ENCODE data around the gene ENOX1.

ENOX1 gene

DNA sequence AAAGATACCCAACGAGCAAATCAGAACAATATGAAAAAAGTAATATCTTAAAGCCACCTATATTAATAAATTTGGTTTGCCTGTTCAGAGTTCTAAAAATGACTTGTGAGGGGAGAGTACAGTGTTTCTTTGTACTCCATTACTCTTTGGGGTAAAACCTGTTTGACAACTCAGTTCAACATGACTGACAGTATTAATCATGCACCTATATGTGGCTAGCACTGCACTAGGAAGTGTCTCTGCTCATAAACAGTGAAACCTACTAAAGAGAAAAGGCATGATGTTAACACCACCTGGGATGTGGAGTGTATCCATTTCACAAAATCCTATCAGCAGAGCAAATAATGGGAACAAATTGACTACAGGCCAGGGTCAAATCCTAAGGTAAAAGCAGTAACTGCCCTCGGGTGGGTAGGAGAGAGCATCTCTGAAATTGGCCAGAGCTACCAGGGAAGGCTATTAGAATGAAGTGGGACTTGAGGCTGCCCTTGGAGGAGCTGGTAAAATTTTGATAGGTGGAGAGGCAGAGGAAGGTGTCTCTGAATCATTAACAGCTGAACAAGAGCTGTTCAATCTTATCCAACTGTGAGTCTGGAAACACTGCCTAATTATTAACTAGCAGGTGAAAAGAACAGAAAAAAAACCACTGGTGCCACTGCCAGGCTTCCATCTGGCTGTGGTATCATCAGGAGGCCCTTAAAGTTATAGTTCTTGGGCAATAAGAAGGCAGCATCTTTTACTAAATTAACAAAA is 398.3 kb downstream of the ENOX1 start:
- no peak for DNase-seq (ENCODE audit: low spot score)

DNA sequence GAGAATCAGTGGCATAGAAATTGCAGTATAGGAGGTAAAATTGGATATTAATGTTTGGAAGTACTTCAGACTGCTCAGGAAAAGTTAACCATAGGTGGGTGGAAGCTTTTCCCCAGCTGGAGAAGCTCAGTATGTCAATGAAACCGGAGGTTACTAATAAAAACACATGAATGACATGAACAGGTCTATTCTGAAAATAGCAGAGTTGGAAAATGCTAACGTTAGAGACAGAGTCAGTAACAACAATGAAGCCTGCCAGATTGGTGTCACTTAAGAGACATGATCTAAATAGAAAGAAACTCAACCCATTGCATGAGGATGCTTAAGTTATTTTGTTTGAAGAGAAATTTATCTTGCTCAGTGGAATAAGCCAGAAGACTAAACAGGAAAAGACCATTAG is 398.9 kb downstream of the ENOX1 start:
- DNase-seq (ENCODE audit: low spot score), result no peak

DNA sequence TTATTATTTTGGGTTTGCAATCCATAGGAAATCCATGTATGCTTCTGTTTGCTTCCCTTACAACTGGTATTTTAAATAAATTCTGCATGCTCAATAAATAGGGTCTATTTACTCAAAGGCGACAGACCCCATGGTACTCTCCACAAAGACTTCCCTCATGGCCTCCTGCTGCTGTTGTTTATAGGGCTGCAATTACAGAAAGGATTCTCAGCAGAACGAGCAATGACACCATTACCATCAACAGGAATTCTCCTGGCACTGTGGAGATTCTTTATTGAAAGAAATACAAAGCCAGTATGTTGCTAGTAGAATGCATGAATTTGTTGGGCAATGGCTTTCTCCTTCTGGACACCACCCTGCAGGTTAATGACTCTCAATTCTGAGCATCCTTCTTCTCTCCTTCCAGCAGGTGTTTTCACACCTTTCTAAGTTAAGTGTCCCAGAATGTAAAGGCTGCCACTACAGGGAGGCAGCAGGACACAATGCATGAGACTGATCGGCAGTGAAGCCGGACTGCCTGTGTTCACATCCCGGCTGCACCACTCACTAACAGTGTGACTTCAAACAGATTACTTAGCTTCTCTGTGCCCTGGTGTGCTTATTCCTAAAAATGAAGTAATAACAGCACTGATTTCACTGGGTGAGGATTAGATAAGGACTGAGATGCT is 403.1 kb downstream of the ENOX1 start:
- no peak for DNase-seq (ENCODE audit: low spot score)

DNA sequence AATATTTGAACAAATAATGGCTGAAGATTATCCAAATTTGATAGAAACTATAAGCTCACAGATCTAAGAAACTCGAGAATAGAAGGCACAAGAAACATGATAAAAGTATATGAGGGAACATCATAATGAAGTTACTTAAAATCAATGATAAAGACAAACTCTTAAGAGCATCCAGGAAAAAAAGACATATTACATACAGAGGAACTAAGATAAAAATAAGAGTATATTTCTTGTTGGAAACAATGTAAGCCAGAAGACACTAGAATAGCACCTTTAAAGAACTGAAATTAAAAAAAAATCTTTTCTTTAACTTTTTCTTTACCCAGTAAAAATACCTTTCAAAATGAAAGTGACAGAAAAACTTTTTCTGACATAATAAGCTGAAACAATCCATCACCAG is 407.0 kb downstream of the ENOX1 start:
- DNase-seq (ENCODE audit: low spot score), result no peak

DNA sequence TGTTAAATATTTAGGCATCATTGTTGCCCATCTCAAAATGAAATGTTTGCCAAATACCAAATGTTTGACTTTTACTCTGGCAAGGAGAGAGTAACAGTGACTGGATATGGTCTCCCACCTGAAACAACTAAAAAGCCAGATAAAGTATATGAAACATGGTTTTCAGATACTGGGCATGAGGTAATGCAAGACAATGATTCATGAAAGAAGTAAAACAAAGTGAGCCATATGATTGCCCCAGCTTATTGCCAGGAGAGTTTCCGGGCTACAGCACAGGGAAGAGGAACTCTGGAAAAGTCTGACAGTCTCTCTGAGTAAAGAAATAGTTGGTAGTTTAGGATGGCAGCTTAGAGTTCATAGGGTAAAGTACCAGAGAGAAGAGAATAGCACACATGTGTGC is 408.8 kb downstream of the ENOX1 start:
- DNase-seq (ENCODE audit: low spot score), result no peak

DNA sequence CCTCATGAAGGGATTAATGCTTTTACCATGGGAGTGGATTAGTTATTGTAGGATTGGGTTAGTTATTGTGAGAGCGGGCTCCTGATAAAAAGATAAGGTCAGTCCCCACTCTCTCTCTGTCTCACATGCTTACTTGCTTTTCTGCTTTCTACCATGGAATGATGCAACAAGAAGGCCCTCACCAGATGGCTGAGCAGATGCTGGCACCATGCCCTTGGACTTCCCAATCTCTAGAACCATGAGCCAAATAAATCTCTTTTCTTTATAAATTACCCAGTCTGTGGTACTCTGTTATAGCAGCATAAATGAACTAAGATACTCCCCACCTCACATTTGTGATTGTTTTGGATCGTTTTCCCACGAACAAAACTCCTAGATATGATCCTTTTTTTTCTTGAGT is 409.6 kb downstream of the ENOX1 start:
- DNase-seq (ENCODE audit: low spot score), result no peak

DNA sequence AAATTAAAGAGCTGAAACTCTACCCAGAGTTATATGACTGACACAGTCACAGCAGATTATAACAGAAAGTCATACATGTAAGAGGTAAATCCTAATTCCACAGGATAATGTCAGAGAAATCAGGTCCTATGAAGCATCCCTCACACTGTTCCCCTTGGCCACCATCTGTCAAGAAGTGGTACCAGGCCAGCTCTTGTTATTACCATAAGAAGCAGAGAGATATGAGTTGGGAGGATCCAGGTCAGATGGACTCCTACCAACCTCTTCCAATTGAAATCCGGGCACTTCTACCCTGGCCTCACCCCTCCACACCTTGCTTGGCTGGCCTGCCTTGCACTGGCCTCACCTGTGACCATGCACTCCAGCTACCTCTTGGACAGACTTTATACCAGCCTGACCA is 410.2 kb downstream of the ENOX1 start:
- no peak for DNase-seq (ENCODE audit: low spot score)

DNA sequence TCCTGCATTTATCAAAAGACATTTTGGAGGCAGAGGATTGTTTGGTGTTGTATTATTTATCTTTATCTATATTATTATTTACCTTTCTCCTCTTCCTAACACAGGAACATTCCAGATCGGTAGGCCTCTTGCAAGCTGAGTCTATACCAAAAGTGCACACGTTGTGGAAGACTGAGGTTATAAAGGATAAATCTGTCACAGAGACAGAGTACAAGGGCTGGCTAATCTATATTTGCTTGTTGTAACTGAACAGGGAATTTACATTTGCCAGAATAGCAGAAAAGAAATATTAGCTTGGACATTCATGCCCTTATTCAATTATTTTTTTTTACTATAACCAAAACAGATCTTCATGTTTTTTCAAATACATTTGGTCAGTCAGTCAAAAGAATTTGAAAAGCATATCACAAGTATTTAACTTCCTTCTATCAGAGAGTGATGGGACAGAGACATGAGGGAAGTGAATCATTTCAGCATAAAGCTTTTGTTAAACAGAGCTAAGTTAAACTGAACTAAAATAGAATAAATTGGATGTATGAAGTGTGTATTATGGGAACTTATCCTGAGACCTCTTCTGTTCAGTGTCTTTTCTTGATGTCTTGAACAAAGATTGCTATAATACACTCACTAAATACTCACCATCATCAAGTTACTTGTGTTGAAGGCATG is 410.8 kb downstream of the ENOX1 start:
- DNase-seq (ENCODE audit: low spot score), result no peak

DNA sequence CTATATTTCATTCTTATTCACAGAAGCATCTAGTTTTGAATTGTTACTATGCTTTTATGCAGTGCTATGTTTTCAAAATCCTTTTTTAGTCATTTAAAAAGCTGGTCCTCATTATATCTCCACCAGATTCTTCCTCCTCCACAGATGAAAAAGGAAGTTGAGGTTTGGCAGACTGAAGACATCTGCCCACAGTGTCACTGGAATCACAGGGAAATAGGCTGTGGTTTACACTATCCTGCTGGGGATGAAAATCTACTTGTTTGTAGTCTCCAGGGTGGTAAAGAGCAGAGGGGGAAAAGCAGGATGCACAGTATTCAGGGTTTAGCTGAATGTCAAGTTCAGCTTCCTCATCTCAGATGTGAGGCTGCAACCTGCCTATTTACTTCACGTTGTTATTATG is 412.2 kb downstream of the ENOX1 start:
- DNase-seq (ENCODE audit: low spot score), result no peak

DNA sequence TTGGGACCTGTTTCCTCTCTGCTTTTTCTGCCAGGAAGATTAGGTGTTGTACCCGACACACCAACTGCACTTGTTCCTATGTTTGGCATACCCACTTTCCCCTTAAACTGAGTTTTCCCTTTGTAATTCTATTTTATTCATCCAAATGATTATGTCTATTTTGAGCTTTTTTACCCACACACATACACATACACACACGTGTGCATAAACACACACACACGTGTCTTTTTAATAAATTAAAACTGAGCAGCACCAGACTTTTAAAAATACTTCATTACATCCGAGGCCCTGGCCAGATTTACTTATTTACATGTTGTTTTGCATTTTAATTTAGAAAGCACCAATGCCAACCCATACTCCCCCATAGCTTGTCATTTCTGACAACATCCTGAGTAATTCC is 413.4 kb downstream of the ENOX1 start:
- no peak for DNase-seq (ENCODE audit: low spot score)

DNA sequence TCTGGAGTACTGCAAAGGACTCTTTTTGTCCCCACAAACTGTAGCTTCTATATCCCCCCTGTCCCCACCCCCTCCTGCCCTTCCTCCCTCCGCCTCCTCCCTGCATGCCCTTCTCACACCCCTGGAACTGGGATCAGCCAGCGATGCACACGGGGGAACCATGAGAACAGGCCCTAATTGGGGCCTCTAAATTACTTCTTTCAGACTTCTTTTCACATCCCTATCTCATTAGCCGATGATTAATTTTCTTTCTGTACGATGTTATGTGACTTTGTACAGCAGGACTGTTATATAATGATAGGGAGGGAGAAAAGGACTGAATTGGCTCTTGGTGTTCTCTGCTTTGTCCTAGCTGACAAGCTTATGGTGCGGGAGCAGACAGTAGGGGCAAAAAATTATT is 415.9 kb downstream of the ENOX1 start:
- no peak for DNase-seq (ENCODE audit: low spot score)

DNA sequence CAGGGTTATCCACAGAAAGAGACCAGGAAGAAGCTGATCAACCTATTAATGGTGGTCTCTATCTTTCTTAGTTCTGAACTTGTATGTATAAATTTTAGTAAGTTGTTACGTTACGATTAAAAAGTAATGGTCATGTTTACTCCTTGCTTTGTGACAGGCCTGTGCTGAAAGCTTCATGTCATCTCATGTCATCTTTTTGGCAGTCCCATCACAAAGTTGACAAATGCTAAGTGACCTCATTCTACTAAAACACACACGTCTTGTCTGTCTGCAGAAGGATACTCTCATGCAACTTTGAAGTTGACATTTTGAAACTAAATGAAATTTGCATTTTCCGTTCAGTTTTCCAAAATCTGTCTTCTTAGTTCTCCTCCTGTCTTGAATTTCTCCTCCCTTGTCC is 417.5 kb downstream of the ENOX1 start:
- no peak for DNase-seq (ENCODE audit: low spot score)

DNA sequence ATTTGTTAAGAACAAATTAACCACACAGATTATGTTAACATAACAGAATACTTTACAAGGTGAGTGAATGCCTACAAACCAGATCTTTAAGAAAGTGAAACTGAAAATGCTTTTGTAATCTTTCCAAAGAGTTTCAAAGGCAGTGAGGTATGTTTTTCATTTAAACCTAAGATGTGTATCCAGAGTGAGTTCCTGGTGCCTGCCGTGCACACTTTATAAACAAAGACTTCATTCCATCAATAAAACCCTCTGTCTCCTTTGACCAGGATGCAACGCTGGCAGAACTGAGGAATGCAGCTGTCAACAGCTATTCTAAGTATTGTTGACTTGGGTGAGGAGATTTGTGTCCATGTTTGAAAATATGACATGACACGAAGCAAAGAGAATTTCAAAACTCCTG is 418.8 kb downstream of the ENOX1 start:
- no peak for DNase-seq (ENCODE audit: low spot score)

DNA sequence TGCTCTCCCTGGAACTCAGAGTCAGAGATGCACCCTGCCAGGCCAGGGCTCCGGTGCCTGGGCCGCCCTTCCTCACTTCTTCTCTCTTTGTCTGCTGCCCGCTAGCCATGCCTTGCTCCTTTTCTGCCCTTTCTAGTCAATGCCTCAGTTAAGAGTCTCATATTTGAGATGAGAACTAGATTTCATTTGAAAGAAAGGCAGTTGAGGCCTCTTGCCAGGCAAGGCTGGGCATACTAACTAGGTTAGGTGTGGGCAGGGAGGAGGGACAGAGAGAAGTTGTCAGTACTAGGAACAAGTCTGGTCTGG is 421.8 kb downstream of the ENOX1 start:
- DNase-seq (ENCODE audit: low spot score), result no peak

DNA sequence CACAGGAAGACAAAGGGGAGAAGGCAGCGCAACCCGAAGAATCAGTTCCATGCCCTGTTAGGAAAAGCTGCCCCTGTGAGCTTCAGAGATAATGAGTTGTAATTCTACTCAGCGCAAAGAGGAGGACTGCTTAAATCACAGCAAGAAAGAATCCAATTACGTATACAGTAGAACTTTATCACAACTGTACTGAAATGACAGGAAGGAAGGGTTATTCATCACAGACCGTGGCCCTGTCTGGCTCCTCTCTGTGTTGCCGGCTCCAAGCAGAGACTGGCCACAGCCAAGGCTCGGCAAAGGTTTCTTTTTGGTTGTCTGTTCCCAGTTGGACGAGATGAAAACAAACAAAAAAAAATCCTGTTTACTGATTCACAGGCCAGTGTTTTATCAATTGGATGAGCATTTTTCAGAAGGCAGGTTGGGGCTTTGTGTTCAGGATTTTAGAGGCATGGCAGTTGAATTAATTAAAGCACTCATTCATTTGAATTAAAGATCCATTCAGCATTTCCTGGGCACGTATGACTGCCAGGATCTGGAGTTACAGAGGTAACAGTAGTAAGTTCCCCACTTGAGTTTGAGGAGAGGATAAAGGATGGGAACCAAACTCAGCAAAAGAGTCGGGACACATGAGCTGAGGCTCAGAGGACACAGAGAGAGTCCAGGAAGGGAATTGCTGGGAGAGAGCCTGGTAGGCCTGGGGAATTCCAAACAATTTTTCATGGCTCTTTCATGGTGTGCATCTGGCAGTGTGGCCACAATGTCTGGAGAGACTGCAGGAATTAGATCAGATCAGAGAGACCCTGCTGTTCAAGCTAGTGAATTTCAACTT is 422.3 kb downstream of the ENOX1 start:
- no peak for DNase-seq (ENCODE audit: low spot score)

DNA sequence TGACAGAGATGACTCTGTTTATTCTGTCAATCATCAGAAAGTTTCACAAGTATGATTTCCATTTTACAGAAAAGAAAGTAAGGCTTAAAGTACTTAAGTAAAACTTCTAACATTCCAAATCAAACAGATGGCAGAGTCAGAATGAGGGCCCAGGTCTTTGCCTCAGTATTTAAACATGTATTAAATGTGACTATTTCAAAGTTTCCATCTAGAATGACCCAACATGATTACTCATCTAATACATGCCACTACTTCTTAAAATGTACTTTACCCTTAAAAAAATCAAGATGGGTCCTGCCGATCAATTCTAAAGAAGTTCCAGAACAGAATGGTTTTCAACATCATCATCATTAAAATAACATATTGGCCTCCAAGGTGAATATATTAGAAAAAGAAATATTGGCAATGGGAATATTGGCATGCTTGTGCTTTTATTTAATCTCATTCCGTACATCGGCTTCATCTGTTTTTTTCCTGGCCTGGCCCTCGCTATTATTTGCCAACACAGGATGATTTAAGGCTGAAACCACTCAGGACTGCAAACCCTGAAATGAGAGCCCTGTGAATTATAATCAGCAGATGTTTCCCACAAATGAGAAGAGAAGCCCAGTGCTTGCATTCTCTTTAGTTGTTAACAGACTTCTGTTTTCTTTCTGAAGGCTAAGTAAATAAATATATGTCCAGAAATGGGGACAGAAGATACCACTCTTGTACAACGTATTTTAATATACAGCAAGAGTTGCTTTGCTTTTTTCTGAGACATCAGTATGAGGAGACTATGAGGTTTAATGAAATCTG is 423.4 kb downstream of the ENOX1 start:
- no peak for DNase-seq (ENCODE audit: low spot score)

DNA sequence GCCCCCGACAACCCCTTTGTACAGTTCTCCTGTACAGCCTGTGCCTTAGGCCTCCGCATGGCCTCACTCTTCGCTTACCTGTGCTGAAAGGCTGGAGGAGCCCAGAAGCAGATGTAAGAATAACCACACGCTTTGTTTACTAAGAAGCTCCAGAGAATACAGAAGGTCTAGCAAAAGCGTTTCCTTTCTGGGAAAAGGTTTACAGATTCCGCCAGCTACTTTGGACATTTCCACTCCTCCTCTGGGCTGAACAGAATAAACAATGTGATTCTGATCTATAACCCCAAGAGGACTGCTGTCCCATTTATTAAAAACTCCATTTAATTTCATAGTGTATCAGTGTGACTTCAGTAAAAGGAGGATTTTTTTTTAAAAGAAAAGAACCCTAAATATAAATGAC is 424.2 kb downstream of the ENOX1 start:
- no peak for DNase-seq (ENCODE audit: low spot score)

DNA sequence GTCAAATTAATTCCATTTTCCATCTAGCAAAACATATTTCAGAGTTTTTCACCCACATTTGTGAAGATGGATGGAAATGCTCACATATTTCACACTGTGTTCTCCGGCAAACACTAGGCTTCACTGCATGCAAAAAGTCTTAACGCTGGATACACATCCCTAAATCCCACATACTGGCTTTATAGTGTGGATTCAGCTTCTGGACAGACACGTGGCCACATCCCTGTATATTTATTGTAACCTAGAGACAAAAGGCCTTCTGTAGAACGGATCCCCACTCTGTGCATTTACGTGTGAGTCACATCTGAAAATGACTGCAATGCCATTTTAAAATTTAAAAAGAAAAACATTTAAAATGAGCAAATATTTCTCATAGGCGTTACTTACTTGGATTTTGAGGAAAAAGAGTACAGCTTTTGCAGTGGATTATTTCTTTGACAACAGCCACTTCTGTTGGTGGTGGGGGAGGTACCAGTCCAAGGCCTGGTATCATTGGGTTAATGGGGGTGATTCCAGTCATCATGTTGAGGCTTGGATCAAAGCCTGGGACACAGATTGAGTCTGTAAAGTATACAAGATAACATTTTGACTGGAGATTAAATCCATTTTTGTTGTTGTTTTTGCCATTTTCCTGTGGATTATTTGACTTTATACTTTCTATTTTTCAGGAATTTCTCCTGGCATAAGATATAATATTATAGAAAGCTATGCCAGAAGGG is 425.7 kb downstream of the ENOX1 start:
- DNase-seq (ENCODE audit: low spot score), result no peak

DNA sequence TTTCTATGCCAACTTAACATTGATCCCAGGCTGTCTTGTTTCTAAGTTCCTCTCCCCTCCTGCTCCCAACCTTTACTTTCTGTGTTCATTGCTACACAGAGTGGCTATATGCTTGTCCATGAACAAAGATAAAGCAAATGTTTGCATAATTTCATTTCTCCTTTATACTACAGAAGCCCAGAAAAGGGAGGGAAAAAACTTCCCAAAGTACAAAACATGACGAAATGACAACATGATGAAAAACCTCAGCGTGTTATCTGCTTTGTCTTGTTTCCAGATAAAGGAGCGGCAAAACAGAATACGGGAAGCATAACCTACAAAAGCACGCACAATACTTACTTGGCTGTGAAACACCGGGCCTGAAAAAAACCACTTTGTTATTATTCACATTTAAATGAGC is 426.6 kb downstream of the ENOX1 start:
- DNase-seq (ENCODE audit: low spot score), result no peak

DNA sequence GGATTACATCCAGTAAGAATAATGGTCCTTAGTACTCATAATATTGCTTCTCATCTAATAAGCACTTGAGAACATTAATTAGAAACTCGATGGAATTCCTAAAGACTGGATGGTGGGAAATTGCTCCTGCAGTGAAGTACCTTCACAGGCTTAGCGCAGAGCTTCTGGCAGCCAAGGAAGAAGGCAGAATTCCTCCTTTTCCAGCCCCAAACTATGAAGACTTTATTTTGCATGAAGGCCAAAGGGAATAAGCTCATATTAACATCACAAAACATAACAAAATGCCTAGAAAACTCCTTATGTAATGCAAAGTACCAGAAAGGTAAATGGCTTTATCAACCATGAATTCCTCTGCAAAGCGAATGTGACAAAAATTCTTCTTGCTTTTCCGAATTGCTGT is 427.2 kb downstream of the ENOX1 start:
- DNase-seq (ENCODE audit: low spot score), result no peak

DNA sequence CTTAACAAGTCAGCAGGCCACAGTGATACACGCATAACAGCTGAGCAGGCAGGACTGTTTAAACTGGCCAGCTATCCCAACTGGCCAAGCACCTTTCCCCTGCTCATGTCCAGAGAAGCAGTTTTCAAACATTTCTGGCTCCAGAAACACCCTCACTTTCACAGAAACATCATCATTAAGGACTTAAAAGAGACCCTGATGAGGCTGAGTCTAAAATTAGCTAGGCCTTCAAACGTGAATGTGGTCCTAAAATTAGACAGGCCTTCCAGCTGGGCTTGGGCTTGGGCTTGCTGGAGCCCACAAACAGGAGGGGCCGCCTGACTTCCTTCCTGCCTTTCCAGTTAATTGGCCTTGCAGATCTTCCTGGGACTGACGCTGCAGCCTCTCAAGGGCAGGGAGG is 429.2 kb downstream of the ENOX1 start:
- no peak for DNase-seq (ENCODE audit: low spot score)
